Measurements from ENCODE around the gene SLC6A2.
"Not testable (repeated sequence)": the region's sequence is repeated elsewhere in the genome, so short reads cannot be mapped to it uniquely, and the experiment has no call there.

Gene SLC6A2

GRCh38 chr16:55655897-55656681, at the start of gene SLC6A2:
Gene SLC6A2, plus strand, starts transcription at chr16:55655988. Its CDS starts 707 bp downstream, at chr16:55656695.
- H3K4me1 Mint-ChIP-seq, result no peaks in the 10 kb centered on the region
- DNase-seq (ENCODE audit: low spot score in 2 of 2), result no peak
- H3K27me3 Mint-ChIP-seq, result peaks cover 32% of the 10 kb centered on the region
- no peak within 1 kb of the TSS for H3K4me3 Mint-ChIP-seq
- no peak within 1 kb of the TSS for H3K27ac Mint-ChIP-seq (ENCODE audit: low read depth)
- ATAC-seq (replicated peaks; ENCODE audit: extremely low read depth, poor library complexity, severe bottlenecking), result no peak
- no peaks in the 10 kb centered on the region for H3K36me3 Mint-ChIP-seq (ENCODE audit: insufficient read depth)
- H3K9me3 Mint-ChIP-seq, result no peaks in the 10 kb centered on the region

- Mint-ChIP-seq H3K9me3 (peaks cover 10% of the 10 kb centered on the region), H3K27ac (ENCODE audit: low read depth) (no peak overlapping the region), H3K36me3 (ENCODE audit: insufficient read depth) (peaks cover 2% of the 10 kb centered on the region), H3K4me1 (no peaks in the 10 kb centered on the region), H3K4me3 (no peak overlapping the region), H3K27me3 (peaks cover 72% of the 10 kb centered on the region)
- ATAC-seq (replicated peaks; ENCODE audit: extremely low read depth, poor library complexity, severe bottlenecking), result no peak
- no peak for DNase-seq (ENCODE audit: low spot score in 2 of 2)
These were observed 42.0 kb upstream of the SLC6A2 start for GRCh38 chr16:55613613-55614335.

GRCh38 chr16:55615071-55615470, 40.7 kb upstream of the SLC6A2 start:
- ATAC-seq (replicated peaks; ENCODE audit: extremely low read depth, poor library complexity, severe bottlenecking), result no peak
- H3K36me3 Mint-ChIP-seq (ENCODE audit: insufficient read depth), result peaks cover 2% of the 10 kb centered on the region

GRCh38 chr16:55615670-55616069, 40.1 kb upstream of the SLC6A2 start:
- H3K4me1 Mint-ChIP-seq; H3K36me3 Mint-ChIP-seq (ENCODE audit: insufficient read depth); H3K4me3 Mint-ChIP-seq; H3K27ac Mint-ChIP-seq (ENCODE audit: low read depth); DNase-seq (ENCODE audit: low spot score in 2 of 2); H3K9me3 Mint-ChIP-seq; ATAC-seq (replicated peaks; ENCODE audit: extremely low read depth, poor library complexity, severe bottlenecking): not testable (repeated sequence)
- peaks cover 80% of the 10 kb centered on the region for H3K27me3 Mint-ChIP-seq

More at GRCh38 chr16:55615071-55615470, 40.7 kb upstream of the SLC6A2 start:
- no peak overlapping the region for H3K4me3 Mint-ChIP-seq
- peaks cover 10% of the 10 kb centered on the region for H3K9me3 Mint-ChIP-seq
- H3K4me1 Mint-ChIP-seq, result no peaks in the 10 kb centered on the region
- peaks cover 83% of the 10 kb centered on the region for H3K27me3 Mint-ChIP-seq
- no peak for DNase-seq (ENCODE audit: low spot score in 2 of 2)
- H3K27ac Mint-ChIP-seq (ENCODE audit: low read depth), result no peak overlapping the region

GRCh38 chr16:55621771-55622170, 34.0 kb upstream of the SLC6A2 start:
- H3K27ac Mint-ChIP-seq (ENCODE audit: low read depth), result no peak overlapping the region
- no peaks in the 10 kb centered on the region for H3K4me1 Mint-ChIP-seq
- no peaks in the 10 kb centered on the region for H3K36me3 Mint-ChIP-seq (ENCODE audit: insufficient read depth)
- H3K9me3 Mint-ChIP-seq, result peaks cover 1% of the 10 kb centered on the region
- DNase-seq (ENCODE audit: low spot score in 2 of 2) (no peak), ATAC-seq (replicated peaks; ENCODE audit: extremely low read depth, poor library complexity, severe bottlenecking) (no peak)
- H3K4me3 Mint-ChIP-seq, result no peak overlapping the region
- H3K27me3 Mint-ChIP-seq, result peaks cover 45% of the 10 kb centered on the region

GRCh38 chr16:55622272-55622671, 33.5 kb upstream of the SLC6A2 start:
- Mint-ChIP-seq H3K36me3 (ENCODE audit: insufficient read depth) (no peaks in the 10 kb centered on the region), H3K27ac (ENCODE audit: low read depth) (no peak overlapping the region), H3K9me3 (no peaks in the 10 kb centered on the region), H3K4me1 (no peaks in the 10 kb centered on the region), H3K4me3 (no peak overlapping the region), H3K27me3 (peaks cover 40% of the 10 kb centered on the region)
- DNase-seq (ENCODE audit: low spot score in 2 of 2) (no peak), ATAC-seq (replicated peaks; ENCODE audit: extremely low read depth, poor library complexity, severe bottlenecking) (no peak)

- H3K4me1 Mint-ChIP-seq, result no peaks in the 10 kb centered on the region
- H3K4me3 Mint-ChIP-seq, result no peak overlapping the region
- H3K36me3 Mint-ChIP-seq (ENCODE audit: insufficient read depth), result no peaks in the 10 kb centered on the region
- DNase-seq (ENCODE audit: low spot score in 2 of 2), result no peak
- no peak overlapping the region for H3K27ac Mint-ChIP-seq (ENCODE audit: low read depth)
- H3K9me3 Mint-ChIP-seq, result no peaks in the 10 kb centered on the region
- H3K27me3 Mint-ChIP-seq, result peaks cover 32% of the 10 kb centered on the region
- no peak for ATAC-seq (replicated peaks; ENCODE audit: extremely low read depth, poor library complexity, severe bottlenecking)
These were observed 32.7 kb upstream of the SLC6A2 start for GRCh38 chr16:55622930-55623561.

GRCh38 chr16:55623640-55624039, 32.1 kb upstream of the SLC6A2 start:
- no peaks in the 10 kb centered on the region for H3K9me3 Mint-ChIP-seq
- no peak overlapping the region for H3K27ac Mint-ChIP-seq (ENCODE audit: low read depth)
- DNase-seq (ENCODE audit: low spot score in 2 of 2), result no peak
- H3K4me1 Mint-ChIP-seq, result no peaks in the 10 kb centered on the region
- no peak overlapping the region for H3K4me3 Mint-ChIP-seq
- H3K27me3 Mint-ChIP-seq, result peaks cover 27% of the 10 kb centered on the region
- no peaks in the 10 kb centered on the region for H3K36me3 Mint-ChIP-seq (ENCODE audit: insufficient read depth)
- ATAC-seq (replicated peaks; ENCODE audit: extremely low read depth, poor library complexity, severe bottlenecking), result no peak

- Mint-ChIP-seq H3K4me1 (no peaks in the 10 kb centered on the region), H3K9me3 (no peaks in the 10 kb centered on the region), H3K27ac (ENCODE audit: low read depth) (no peak overlapping the region), H3K4me3 (no peak overlapping the region), H3K36me3 (ENCODE audit: insufficient read depth) (no peaks in the 10 kb centered on the region), H3K27me3 (peaks cover 27% of the 10 kb centered on the region)
- no peak for DNase-seq (ENCODE audit: low spot score in 2 of 2)
- no peak for ATAC-seq (replicated peaks; ENCODE audit: extremely low read depth, poor library complexity, severe bottlenecking)
These were observed 31.1 kb upstream of the SLC6A2 start for GRCh38 chr16:55624696-55625095.

- no peak overlapping the region for H3K4me3 Mint-ChIP-seq
- no peaks in the 10 kb centered on the region for H3K4me1 Mint-ChIP-seq
- no peak for DNase-seq (ENCODE audit: low spot score in 2 of 2)
- peaks cover 32% of the 10 kb centered on the region for H3K27me3 Mint-ChIP-seq
- no peak overlapping the region for H3K27ac Mint-ChIP-seq (ENCODE audit: low read depth)
- H3K36me3 Mint-ChIP-seq (ENCODE audit: insufficient read depth), result no peaks in the 10 kb centered on the region
- no peak for ATAC-seq (replicated peaks; ENCODE audit: extremely low read depth, poor library complexity, severe bottlenecking)
- no peaks in the 10 kb centered on the region for H3K9me3 Mint-ChIP-seq
These were observed 29.9 kb upstream of the SLC6A2 start for GRCh38 chr16:55625843-55626242.

- H3K9me3 Mint-ChIP-seq, result no peaks in the 10 kb centered on the region
- ATAC-seq (replicated peaks; ENCODE audit: extremely low read depth, poor library complexity, severe bottlenecking), result no peak
- no peak overlapping the region for H3K4me3 Mint-ChIP-seq
These were observed 27.4 kb upstream of the SLC6A2 start for GRCh38 chr16:55628306-55628968.

GRCh38 chr16:55630774-55631173, 25.0 kb upstream of the SLC6A2 start:
- ATAC-seq (replicated peaks; ENCODE audit: extremely low read depth, poor library complexity, severe bottlenecking) (no peak), DNase-seq (ENCODE audit: low spot score in 2 of 2) (no peak)
- Mint-ChIP-seq H3K27ac (ENCODE audit: low read depth) (no peak overlapping the region), H3K4me3 (no peak overlapping the region), H3K36me3 (ENCODE audit: insufficient read depth) (no peaks in the 10 kb centered on the region), H3K9me3 (no peaks in the 10 kb centered on the region), H3K27me3 (peaks cover 46% of the 10 kb centered on the region), H3K4me1 (no peaks in the 10 kb centered on the region)

More at GRCh38 chr16:55628306-55628968, 27.4 kb upstream of the SLC6A2 start:
- no peak for DNase-seq (ENCODE audit: low spot score in 2 of 2)
- H3K4me1 Mint-ChIP-seq, result no peaks in the 10 kb centered on the region
- H3K27me3 Mint-ChIP-seq, result peaks cover 42% of the 10 kb centered on the region
- H3K36me3 Mint-ChIP-seq (ENCODE audit: insufficient read depth), result no peaks in the 10 kb centered on the region
- H3K27ac Mint-ChIP-seq (ENCODE audit: low read depth), result no peak overlapping the region
